ENCODE measurements around the gene OR4S2. TPM values are rescaled to one million over a fixed set of nuclear protein-coding genes. Genes with fewer than 3 reads are reported as not detected.

Gene OR4S2
- total RNA-seq: not detected in 2 replicates

GRCh38 chr11:55648027-55648426, at the start of gene OR4S2:
TSS of gene OR4S2 (plus strand) at chr11:55648327. CDS start at chr11:55650904, 2,577 bp downstream.

GRCh38 chr11:55607545-55607944, 40.6 kb upstream of the OR4S2 start, which contains the start of gene OR4C11:
TSS of gene OR4C11 (minus strand) at chr11:55607645. CDS start at chr11:55604373, 3,272 bp downstream.

GRCh38 chr11:55634813-55635212, 13.3 kb upstream of the OR4S2 start, which contains the start of gene OR4P4:
TSS of gene OR4P4 (plus strand) at chr11:55635113.

GRCh38 chr11:55661901-55662300, 13.8 kb downstream of the OR4S2 start, which contains the start of gene OR4C6:
TSS of gene OR4C6 (plus strand) at chr11:55662201. CDS start at chr11:55665167, 2,966 bp downstream.

Other genes starting within 250 kb of the OR4S2 start
- gene OR4C15, start 93.9 kb upstream of the OR4S2 start, total RNA-seq: not detected in 2 replicates
- gene OR4C16, start 76.2 kb upstream of the OR4S2 start, total RNA-seq: not detected in 2 replicates
- not detected in 2 replicates for gene OR4C11, start 40.7 kb upstream of the OR4S2 start, total RNA-seq
- gene OR4P4, start 13.2 kb upstream of the OR4S2 start, total RNA-seq: not detected in 2 replicates
- not detected in 2 replicates for gene OR4C6, start 13.9 kb downstream of the OR4S2 start, total RNA-seq
- gene OR5D13, start 125.1 kb downstream of the OR4S2 start, total RNA-seq: not detected in 2 replicates
- not detected in 2 replicates for gene OR5D14, start 147.2 kb downstream of the OR4S2 start, total RNA-seq
- not detected in 2 replicates for gene OR5L1, start 163.0 kb downstream of the OR4S2 start, total RNA-seq
- gene OR5D18, start 171.3 kb downstream of the OR4S2 start, total RNA-seq: not detected in 2 replicates
- gene OR5L2, start 178.9 kb downstream of the OR4S2 start, total RNA-seq: not detected in 2 replicates
- not detected in 2 replicates for gene OR5D16, start 190.4 kb downstream of the OR4S2 start, total RNA-seq
- not detected in 2 replicates for gene TRIM51, start 235.0 kb downstream of the OR4S2 start, total RNA-seq